PC-3 (cell line): ENCODE measurements around the gene PTPRN2.

Experiments used
- CTCF ChIP-seq: fragments of 300-600 bp; sonication (generic); conservative IDR thresholded peaks from 2 replicates; pipeline ENCODE4 v1.5.1; 2017; ENCODE audit warnings: antibody characterized with exemption, low read depth, mild to moderate bottlenecking, low read length
- EZH2 ChIP-seq: fragments of 300-600 bp; sonication (generic); IDR thresholded peaks from one replicate; pipeline ENCODE4 v1.6.1; 2017; ENCODE audit warnings: antibody characterized with exemption, mild to moderate bottlenecking, low read length; ENCODE audit not compliant: unreplicated experiment

- no peak for TF ChIP-seq CTCF
- no peak for TF ChIP-seq EZH2
These were observed 226.2 kb downstream of the PTPRN2 start for GRCh38 chr7:158361326-158361946.
